HEK293T (cell line): ENCODE measurements around the gene JMJD1C.

Source experiments
- ARNT ChIP-seq: fragments of 450-650 bp; IDR thresholded peaks from 2 replicates; pipeline ENCODE4 v1.6.1; 2017; ENCODE audit warnings: mild to moderate bottlenecking
- BHLHE40 ChIP-seq: fragments of 450-650 bp; IDR thresholded peaks from 2 replicates; pipeline ENCODE4 v1.6.1; 2016; ENCODE audit warnings: mild to moderate bottlenecking, moderate library complexity, borderline replicate concordance
- ELF4 ChIP-seq: fragments of 450-650 bp; IDR thresholded peaks from 2 replicates; pipeline ENCODE4 v1.6.1; 2017; ENCODE audit warnings: antibody characterized with exemption
- FOXA1 ChIP-seq: fragments of 450-650 bp; IDR thresholded peaks from 2 replicates; pipeline ENCODE4 v1.6.1; 2016; ENCODE audit warnings: mild to moderate bottlenecking
- FOXM1 ChIP-seq: fragments of 450-650 bp; IDR thresholded peaks from 2 replicates; pipeline ENCODE4 v1.6.1; 2017; ENCODE audit warnings: mild to moderate bottlenecking, borderline replicate concordance
- L3MBTL2 ChIP-seq: fragments of 450-650 bp; conservative IDR thresholded peaks from 2 replicates; pipeline ENCODE4 v1.6.1; 2016; ENCODE audit warnings: mild to moderate bottlenecking
- PKNOX1 ChIP-seq: fragments of 450-650 bp; IDR thresholded peaks from 2 replicates; pipeline ENCODE4 v1.6.1; 2016
- SP1 ChIP-seq: fragments of 450-650 bp; IDR thresholded peaks from 2 replicates; pipeline ENCODE4 v1.6.1; 2017
- TARDBP ChIP-seq: fragments of 450-650 bp; IDR thresholded peaks from 2 replicates; pipeline ENCODE4 v1.6.1; 2016
- ZNF384 ChIP-seq: fragments of 450-650 bp; IDR thresholded peaks from 2 replicates; pipeline ENCODE4 v1.6.1; 2016

- TF ChIP-seq L3MBTL2 (no peak), SP1 (no peak), TARDBP (no peak), ARNT (no peak), FOXM1 (no peak), ZNF384 (no peak), ELF4 (no peak), BHLHE40 (no peak), FOXA1 (no peak), PKNOX1 (no peak)
These were observed 141.9 kb downstream of the JMJD1C start for GRCh38 chr10:63323701-63324494.
